K562 (cell line): ENCODE measurements around the gene RAB38. TPM values are rescaled to one million over a fixed set of nuclear protein-coding genes. Genes with fewer than 3 reads are reported as not detected.

ENCODE experiments used
- ATAC-seq: fragments of 200-7000 bp; cut with Tn5 transposase; 3 replicates; pipeline ENCODE4 v1.9.1; 2020; ENCODE audit warnings: moderate library complexity
- BruUV-seq: library from RNA; stranded (reverse); fragments of 400-500 nt; replicated peaks from 2 replicates; lab custom pipeline; 2021; lab: Mats Ljungman, UMichigan
- CTCF ChIA-PET: fragments of 300-600 bp; formaldehyde crosslinking; extraction: SDS; loops from one replicate; lab custom pipeline; 2021; ENCODE audit warnings: low intra/inter-chr PET ratio; lab: Yijun Ruan, JAX
- POLR2A ChIA-PET: fragments of 300-600, 350-650 bp; sonication (Branson Sonifier 250); formaldehyde crosslinking; extraction: SDS; loops from one replicate; lab custom pipeline; 2021; ENCODE audit warnings: antibody characterized with exemption, inconsistent platforms; lab: Yijun Ruan, JAX
- DNase-seq, 4 experiments: peaks; one replicate each; pipeline versions ENCODE4 v3.0.0 to v3.0.0-alpha.2; 2011 to 2018; ENCODE audit warnings: low spot score in 3 of 4, mixed read lengths in 3 of 4; ENCODE audit errors: extremely low read depth in 1 of 4
- FAIRE-seq: peaks from 2 replicates; lab custom pipeline; 2011; peaks lifted over from hg19 to GRCh38; lab: Jason Lieb, UNC
- H2AFZ ChIP-seq: 2 replicates; pipeline ENCODE4 v1.6.0; 2011; ENCODE audit warnings: low read depth, low read length, control low read depth, inconsistent platforms
- H3K27ac ChIP-seq: fragments of 200-600 bp; 3 replicates; pipeline ENCODE4 v1.8.0; 2011; ENCODE audit warnings: low read depth, mild to moderate bottlenecking, control low read depth, inconsistent platforms, low read length, moderate library complexity, mixed read lengths; ENCODE audit errors: extremely low read depth
- H3K27me3 ChIP-seq, 2 experiments: fragments of 300-600 bp in 1 of 2; 2 replicates in 1 of 2; 3 replicates in 1 of 2; pipeline versions ENCODE4 v1.6.0 to v1.8.0; 2011; ENCODE audit warnings: inconsistent platforms in 2 of 2, low read length in 2 of 2, mild to moderate bottlenecking in 1 of 2, mixed read lengths in 1 of 2, moderate library complexity in 1 of 2; ENCODE audit not compliant: control insufficient read depth in 2 of 2, insufficient read depth in 2 of 2
- H3K36me3 ChIP-seq: fragments of 300-600 bp; 3 replicates; pipeline ENCODE4 v1.8.0; 2011; ENCODE audit warnings: mild to moderate bottlenecking, low read length, inconsistent platforms; ENCODE audit not compliant: control insufficient read depth, insufficient read depth
- H3K4me1 ChIP-seq, 2 experiments: fragments of 200-600 bp in 1 of 2; replicated peaks in 1 of 2; 2 replicates in 1 of 2; 3 replicates in 1 of 2; pipeline versions ENCODE4 v1.5.1 to v1.8.0; 2011; ENCODE audit warnings: inconsistent platforms in 2 of 2, low read length in 2 of 2, mild to moderate bottlenecking in 1 of 2, mixed read lengths in 1 of 2, moderate library complexity in 1 of 2; ENCODE audit not compliant: control insufficient read depth in 2 of 2, insufficient read depth in 2 of 2
- H3K4me2 ChIP-seq: 2 replicates; pipeline ENCODE4 v1.6.1; 2011; ENCODE audit warnings: low read length, control low read depth, inconsistent platforms, mixed read lengths; ENCODE audit not compliant: insufficient read depth
- H3K4me3 ChIP-seq: fragments of 200-600 bp; sonication (generic), shearing (Covaris generic); 2 replicates; pipeline ENCODE4 v1.5.1; 2016; ENCODE audit warnings: control low read depth, inconsistent platforms
- H3K79me2 ChIP-seq: fragments of 200-600 bp; 3 replicates; pipeline ENCODE4 v1.8.0; 2011; ENCODE audit warnings: low read length, inconsistent platforms; ENCODE audit not compliant: control insufficient read depth, insufficient read depth
- H3K9ac ChIP-seq, 2 experiments: 2 replicates each; pipeline versions ENCODE4 v1.6.0 to v1.6.1; 2011; ENCODE audit warnings: low read depth in 2 of 2, low read length in 2 of 2, control low read depth in 1 of 2, inconsistent platforms in 1 of 2, mild to moderate bottlenecking in 1 of 2, mixed read lengths in 1 of 2; ENCODE audit not compliant: insufficient read depth in 1 of 2
- H3K9me1 ChIP-seq: one replicate; pipeline ENCODE4 v1.6.0; 2011; ENCODE audit warnings: inconsistent platforms, mild to moderate bottlenecking, low read length, moderate library complexity; ENCODE audit not compliant: control insufficient read depth, insufficient read depth
- H3K9me3 ChIP-seq: replicated peaks from 2 replicates; pipeline ENCODE4 v1.5.1; 2011; ENCODE audit warnings: low read depth, low read length, inconsistent platforms; ENCODE audit not compliant: control insufficient read depth, insufficient read depth
- H4K20me1 ChIP-seq: replicated peaks from 2 replicates; pipeline ENCODE4 v1.6.1; 2011; ENCODE audit warnings: low read length, inconsistent platforms, mixed read lengths; ENCODE audit not compliant: control insufficient read depth, insufficient read depth
- BRD9 ChIP-seq: fragments of 450-650 bp; IDR thresholded peaks from 2 replicates; pipeline ENCODE4 v1.6.1; 2018; ENCODE audit warnings: low read depth; ENCODE audit not compliant: partially characterized antibody
- CREM ChIP-seq: IDR thresholded peaks from 2 replicates; pipeline ENCODE4 v1.6.1; 2014; ENCODE audit warnings: antibody characterized with exemption, low read depth
- FOSL1 ChIP-seq: fragments of 200-800 bp; sonication (Bioruptor generic); conservative IDR thresholded peaks from 2 replicates; pipeline ENCODE4 v1.6.1; 2016; ENCODE audit warnings: missing genetic modification characterization, missing compliant biosample characterization
- FOXK2 ChIP-seq, 2 experiments: fragments of 450-650 bp; IDR thresholded peaks in 1 of 2; conservative IDR thresholded peaks in 1 of 2; 2 replicates each; pipeline ENCODE4 v1.6.1; 2016; ENCODE audit warnings: low read depth in 2 of 2, mild to moderate bottlenecking in 1 of 2
- NBN ChIP-seq: fragments of 450-650 bp; IDR thresholded peaks from 2 replicates; pipeline ENCODE4 v1.6.1; 2016; ENCODE audit warnings: low read depth, mild to moderate bottlenecking
- NFE2L1 ChIP-seq: fragments of 450-650 bp; IDR thresholded peaks from 2 replicates; pipeline ENCODE4 v1.6.1; 2016; ENCODE audit warnings: missing genetic modification characterization, low read depth, mild to moderate bottlenecking, missing compliant biosample characterization, moderate library complexity, borderline replicate concordance
- NFRKB ChIP-seq: fragments of 450-650 bp; IDR thresholded peaks from 2 replicates; pipeline ENCODE4 v1.6.1; 2016; ENCODE audit warnings: low read depth
- SMAD4 ChIP-seq: fragments of 250-450 bp; sonication (Bioruptor Pico); conservative IDR thresholded peaks from 2 replicates; pipeline ENCODE4 v1.8.0; 2021; ENCODE audit warnings: inconsistent platforms, mild to moderate bottlenecking, moderate library complexity
- ZFP36 ChIP-seq: fragments of 150-350 bp; IDR thresholded peaks from 2 replicates; pipeline ENCODE4 v1.6.1; 2018; ENCODE audit warnings: low read length, low read depth; ENCODE audit not compliant: partially characterized antibody
- ZNF778 ChIP-seq: fragments of 450-650 bp; formaldehyde crosslinking; IDR thresholded peaks from 2 replicates; pipeline ENCODE4 v1.4.0; 2020; ENCODE audit warnings: mild to moderate bottlenecking, moderate library complexity
- WGBS: fragments of 100-300 bp; shearing (Covaris generic); methylation state at CpG from one replicate; pipeline ENCODE4 v1.1.6; 2016; ENCODE audit warnings: low coverage, mixed read lengths; ENCODE audit not compliant: insufficient coverage; ENCODE audit errors: missing lambda C conversion rate; 5-methylcytosine and 5-hydroxymethylcytosine counted together
- in situ Hi-C: fragments of 300-500 bp; cut with MboI; formaldehyde crosslinking; loops from 4 replicates; pipeline ENCODE4 v1.15.0; 2018; ENCODE audit warnings: inconsistent platforms, mixed read lengths
- intact Hi-C: fragments of 100-400 bp; cut with micrococcal nuclease; formaldehyde crosslinking; loops from 2 replicates; pipeline ENCODE4 v1.14.2; 2022
- polyA plus RNA-seq, 8 experiments: library from polyadenylated mRNA; depleted of rRNA in 4 of 8; stranded (reverse) in 5 of 8; unstranded in 3 of 8; fragments of >200 nt; fragmentation: Nextera tagmentation in 2 of 8; fragmentation: Illumina TruSeq in 1 of 8; extraction: Ambion mirVana in 2 of 8; extraction: Trizol in 1 of 8; gene quantifications; 2 replicates each; pipeline versions ENCODE4 v1.2.1 to v1.2.3, GENCODE V29; 2011 to 2014; ENCODE audit warnings: inconsistent platforms in 1 of 8, missing spikeins in 1 of 8
- total RNA-seq, 7 experiments: library from RNA; depleted of rRNA in 6 of 7; stranded (reverse); fragments of >200 nt in 6 of 7; fragmentation: Illumina TruSeq in 2 of 7; extraction: Trizol in 2 of 7; gene quantifications; 2 replicates each; pipeline versions ENCODE4 v1.2.1 to v1.2.3, GENCODE V29; 2011 to 2021; ENCODE audit warnings: low replicate concordance in 1 of 7
- TF ChIP-seq, protein P1 (sequence below): fragments of 450-650 bp; formaldehyde crosslinking; conservative IDR thresholded peaks from 2 replicates; pipeline ENCODE4 v1.4.0; 2022; ENCODE audit warnings: mild to moderate bottlenecking, missing genetic modification characterization
- TF ChIP-seq, protein P2 (sequence below): fragments of 450-650 bp; formaldehyde crosslinking; IDR thresholded peaks from 2 replicates; pipeline ENCODE4 v1.4.0; 2022; ENCODE audit warnings: missing genetic modification characterization
- TF ChIP-seq, protein P3 (sequence below): fragments of 450-650 bp; IDR thresholded peaks from 2 replicates; pipeline ENCODE4 v1.6.1; 2014; ENCODE audit warnings: low read depth, mild to moderate bottlenecking, moderate library complexity, borderline replicate concordance

RAB38 gene
- total and polyA plus RNA-seq, 9 of the 15 experiments (the other 6 are each of a cell fraction or from before 2014, with no cell fraction given), result 0.59 to 2.9 (median 2.2) TPM

DNA sequence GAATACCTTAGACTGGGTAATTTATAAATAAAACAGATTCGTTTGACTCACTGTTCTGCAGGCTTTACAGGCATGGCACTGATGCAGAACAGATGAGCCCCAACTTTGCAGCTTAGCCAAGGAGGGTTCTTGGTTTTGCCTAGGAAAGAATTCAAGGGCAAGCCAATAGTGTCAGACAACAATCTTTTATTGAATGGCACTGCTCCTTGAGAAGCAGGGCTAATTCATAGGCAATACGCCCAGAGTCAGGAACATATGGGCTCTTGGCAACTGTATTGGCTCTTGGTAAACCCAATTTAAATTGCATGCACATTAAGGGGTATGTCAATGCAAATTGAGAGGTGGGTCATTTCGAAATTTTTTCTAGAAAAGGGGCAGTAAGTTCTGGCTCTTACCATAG lies 87.9 kb downstream of the RAB38 start:
- 0% methylated on average over 3 of the region's 3 CpGs for WGBS
- intact Hi-C loops (no loop called here), in situ Hi-C loops (no loop called here)
- Histone ChIP-seq H3K4me2 (no peak overlapping the region), H3K9me3 (no peaks in the 10 kb centered on the region), H3K79me2 (no peaks in the 10 kb centered on the region), H4K20me1 (no peaks in the 10 kb centered on the region), H3K9me1 (no peaks in the 10 kb centered on the region), H3K4me3 (no peak overlapping the region), H3K4me1 (no peaks in the 10 kb centered on the region), H3K36me3 (no peaks in the 10 kb centered on the region), H2AFZ (no peak overlapping the region), H3K9ac (no peak overlapping the region), H3K27ac (no peak overlapping the region), H3K27me3 (no peaks in the 10 kb centered on the region)
- TF ChIP-seq ZNF778 (CRISPR knock-in tag) (no peak), FOSL1 (tag) (no peak)
- TF ChIP-seq, protein P1, sequence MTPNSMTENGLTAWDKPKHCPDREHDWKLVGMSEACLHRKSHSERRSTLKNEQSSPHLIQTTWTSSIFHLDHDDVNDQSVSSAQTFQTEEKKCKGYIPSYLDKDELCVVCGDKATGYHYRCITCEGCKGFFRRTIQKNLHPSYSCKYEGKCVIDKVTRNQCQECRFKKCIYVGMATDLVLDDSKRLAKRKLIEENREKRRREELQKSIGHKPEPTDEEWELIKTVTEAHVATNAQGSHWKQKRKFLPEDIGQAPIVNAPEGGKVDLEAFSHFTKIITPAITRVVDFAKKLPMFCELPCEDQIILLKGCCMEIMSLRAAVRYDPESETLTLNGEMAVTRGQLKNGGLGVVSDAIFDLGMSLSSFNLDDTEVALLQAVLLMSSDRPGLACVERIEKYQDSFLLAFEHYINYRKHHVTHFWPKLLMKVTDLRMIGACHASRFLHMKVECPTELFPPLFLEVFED, result no peak
- CTCF ChIA-PET, result no interaction called here
- FAIRE-seq (no peak), ATAC-seq (no peak), DNase-seq (no peak)
- POLR2A ChIA-PET, result no interaction called here
- BruUV-seq, result no TSS peak

DNA sequence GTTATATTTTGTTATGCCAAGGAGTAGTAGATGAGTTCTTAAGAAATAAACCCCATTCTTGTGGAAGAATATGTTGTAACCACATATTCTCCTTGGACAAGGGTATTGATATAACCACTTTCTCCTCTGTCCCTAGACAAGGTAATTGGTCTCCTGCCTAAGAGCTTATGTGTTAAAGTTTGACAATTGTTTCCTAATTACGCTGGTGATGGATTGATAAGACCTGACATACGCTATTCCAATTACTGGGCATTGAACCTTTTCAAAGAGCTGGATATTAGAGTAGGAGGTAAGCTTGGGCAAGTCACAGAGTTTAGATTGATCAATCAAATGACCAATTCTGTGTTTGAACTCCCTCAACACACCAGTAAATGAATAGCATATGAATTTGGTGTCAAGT lies 88.9 kb downstream of the RAB38 start:
- BruUV-seq, result no TSS peak
- no peaks in the 10 kb centered on the region for H3K79me2 ChIP-seq
- no peak for DNase-seq
- no peak overlapping the region for H3K27ac ChIP-seq
- ATAC-seq, result no peak
- no peaks in the 10 kb centered on the region for H4K20me1 ChIP-seq
- no peak overlapping the region for H3K4me2 ChIP-seq
- TF ChIP-seq SMAD4 (CRISPR knock-in tag) (no peak), NFE2L1 (no peak), NBN (no peak), BRD9 (no peak), FOXK2 (conservative IDR thresholded peaks at IDR 0.05 in 1 of 2, IDR thresholded peaks at IDR 0.05 in 1 of 2; ENCODE audit: low read depth in 2 of 2) (no peak), ZFP36 (no peak), NFRKB (no peak), CREM (no peak)
- TF ChIP-seq, protein P2, sequence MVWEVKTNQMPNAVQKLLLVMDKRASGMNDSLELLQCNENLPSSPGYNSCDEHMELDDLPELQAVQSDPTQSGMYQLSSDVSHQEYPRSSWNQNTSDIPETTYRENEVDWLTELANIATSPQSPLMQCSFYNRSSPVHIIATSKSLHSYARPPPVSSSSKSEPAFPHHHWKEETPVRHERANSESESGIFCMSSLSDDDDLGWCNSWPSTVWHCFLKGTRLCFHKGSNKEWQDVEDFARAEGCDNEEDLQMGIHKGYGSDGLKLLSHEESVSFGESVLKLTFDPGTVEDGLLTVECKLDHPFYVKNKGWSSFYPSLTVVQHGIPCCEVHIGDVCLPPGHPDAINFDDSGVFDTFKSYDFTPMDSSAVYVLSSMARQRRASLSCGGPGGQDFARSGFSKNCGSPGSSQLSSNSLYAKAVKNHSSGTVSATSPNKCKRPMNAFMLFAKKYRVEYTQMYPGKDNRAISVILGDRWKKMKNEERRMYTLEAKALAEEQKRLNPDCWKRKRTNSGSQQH (CRISPR knock-in tag), result no peak
- TF ChIP-seq, protein P3, sequence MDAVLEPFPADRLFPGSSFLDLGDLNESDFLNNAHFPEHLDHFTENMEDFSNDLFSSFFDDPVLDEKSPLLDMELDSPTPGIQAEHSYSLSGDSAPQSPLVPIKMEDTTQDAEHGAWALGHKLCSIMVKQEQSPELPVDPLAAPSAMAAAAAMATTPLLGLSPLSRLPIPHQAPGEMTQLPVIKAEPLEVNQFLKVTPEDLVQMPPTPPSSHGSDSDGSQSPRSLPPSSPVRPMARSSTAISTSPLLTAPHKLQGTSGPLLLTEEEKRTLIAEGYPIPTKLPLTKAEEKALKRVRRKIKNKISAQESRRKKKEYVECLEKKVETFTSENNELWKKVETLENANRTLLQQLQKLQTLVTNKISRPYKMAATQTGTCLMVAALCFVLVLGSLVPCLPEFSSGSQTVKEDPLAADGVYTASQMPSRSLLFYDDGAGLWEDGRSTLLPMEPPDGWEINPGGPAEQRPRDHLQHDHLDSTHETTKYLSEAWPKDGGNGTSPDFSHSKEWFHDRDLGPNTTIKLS, result no peak
- TF ChIP-seq, all 486 proteins: peak for 0
- no peaks in the 10 kb centered on the region for H3K9me3 ChIP-seq
- ChIA-PET CTCF (no interaction called here), POLR2A (no interaction called here)
- intact Hi-C loops, result no loop called here
- H3K9ac ChIP-seq, result no peak overlapping the region
- no peaks in the 10 kb centered on the region for H3K4me1 ChIP-seq
- WGBS, result 0% methylated on average over 2 of the region's 2 CpGs
- H2AFZ ChIP-seq, result no peak overlapping the region
- in situ Hi-C loops, result no loop called here
- H3K4me3 ChIP-seq, result no peak overlapping the region
- FAIRE-seq, result no peak
- no peaks in the 10 kb centered on the region for H3K36me3 ChIP-seq
- no peaks in the 10 kb centered on the region for H3K27me3 ChIP-seq
- H3K9me1 ChIP-seq, result no peaks in the 10 kb centered on the region
